GM10266 (cell line): ENCODE results near the gene LSAMP.

ENCODE experiments used
- DNase-seq: peaks from one replicate; pipeline ENCODE4 v3.0.0; 2012; ENCODE audit errors: extremely low spot score
- CTCF ChIP-seq: IDR thresholded peaks from 2 replicates; pipeline ENCODE4 v1.5.1; 2012; ENCODE audit warnings: mild to moderate bottlenecking, low read depth; ENCODE audit not compliant: control insufficient read depth, insufficient read depth; ENCODE audit errors: missing control alignments

Gene LSAMP

GRCh38 chr3:116118475-116119169, 326.7 kb downstream of the LSAMP start:
- TF ChIP-seq CTCF: no peak
- no peak for DNase-seq

GRCh38 chr3:116114586-116114985, 330.7 kb downstream of the LSAMP start:
- no peak for DNase-seq
- TF ChIP-seq CTCF: no peak

- DNase-seq: no peak
- TF ChIP-seq CTCF: no peak
Measured at GRCh38 chr3:116112696-116113095, 332.6 kb downstream of the LSAMP start.

GRCh38 chr3:116111765-116112164, 333.5 kb downstream of the LSAMP start:
- no peak for TF ChIP-seq CTCF
- DNase-seq: no peak

GRCh38 chr3:116103868-116104530, 341.3 kb downstream of the LSAMP start:
- TF ChIP-seq CTCF: no peak
- no peak for DNase-seq

GRCh38 chr3:116102037-116102436, 343.2 kb downstream of the LSAMP start:
- DNase-seq: no peak
- no peak for TF ChIP-seq CTCF

GRCh38 chr3:116097226-116097625, 348.1 kb downstream of the LSAMP start:
- no peak for DNase-seq
- no peak for TF ChIP-seq CTCF
